A549 (cell line): ENCODE results near the gene DNM3. TPM values are rescaled to one million over a fixed set of nuclear protein-coding genes. Genes with fewer than 3 reads are reported as not detected.

ENCODE experiments used
- ATAC-seq, 2 experiments: fragments of 200-7000 bp in 1 of 2; fragments of >200 bp in 1 of 2; cut with Nextera tagmentation in 1 of 2; cut with Tn5 transposase in 1 of 2; 3 replicates each; pipeline versions ENCODE4 v1.8.0 to v1.9.1; 2018 to 2020; ENCODE audit warnings: mild to moderate bottlenecking in 1 of 2, moderate library complexity in 1 of 2
- CTCF ChIA-PET: fragments of 300-600 bp; sonication (Branson Sonifier 250); formaldehyde crosslinking; extraction: SDS; loops from one replicate; lab custom pipeline; 2021; ENCODE audit warnings: antibody characterized with exemption, inconsistent platforms; lab: Yijun Ruan, JAX
- POLR2A ChIA-PET: fragments of 350-600 bp; formaldehyde crosslinking; extraction: SDS; loops from one replicate; lab custom pipeline; 2021; ENCODE audit warnings: antibody characterized with exemption, inconsistent platforms; lab: Yijun Ruan, JAX
- DNase-seq, 2 experiments: peaks; one replicate each; pipeline versions ENCODE4 v3.0.0 to v3.0.0-alpha.2; 2011 to 2016; ENCODE audit warnings: low read depth in 1 of 2, low spot score in 1 of 2
- FAIRE-seq: peaks from 2 replicates; lab custom pipeline; 2011; peaks lifted over from hg19 to GRCh38; lab: Jason Lieb, UNC
- H3K27ac ChIP-seq, 2 experiments: fragments of >200 bp; sonication (Bioruptor Twin); formaldehyde crosslinking; 3 replicates each; pipeline ENCODE4 v1.5.1; 2016 to 2017
- H3K4me1 ChIP-seq: fragments of >200 bp; sonication (Bioruptor Twin); formaldehyde crosslinking; 3 replicates; pipeline ENCODE4 v1.6.1; 2016
- H3K4me2 ChIP-seq: fragments of >200 bp; sonication (Bioruptor Twin); formaldehyde crosslinking; 3 replicates; pipeline ENCODE4 v1.6.1; 2016
- H3K4me3 ChIP-seq: fragments of >200 bp; sonication (Bioruptor Twin); formaldehyde crosslinking; 3 replicates; pipeline ENCODE4 v1.5.1; 2016
- H3K9me3 ChIP-seq: fragments of >200 bp; sonication (Bioruptor Twin); formaldehyde crosslinking; 3 replicates; pipeline ENCODE4 v1.6.1; 2016
- BCL3 ChIP-seq: fragments of >200 bp; sonication (Bioruptor Twin); formaldehyde crosslinking; IDR thresholded peaks from 3 replicates; pipeline ENCODE4 v1.6.1; 2016
- CBX2 ChIP-seq: fragments of 200-600 bp; sonication (generic); IDR thresholded peaks from 2 replicates; pipeline ENCODE4 v1.6.1; 2016; ENCODE audit warnings: low read depth, mild to moderate bottlenecking, borderline replicate concordance
- EHF ChIP-seq: fragments of 250-450 bp; sonication (Bioruptor Pico); IDR thresholded peaks from 2 replicates; pipeline ENCODE4 v1.5.0; 2020; ENCODE audit warnings: mild to moderate bottlenecking
- EHMT2 ChIP-seq: fragments of 200-600 bp; sonication (generic); IDR thresholded peaks from 2 replicates; pipeline ENCODE4 v1.6.1; 2016; ENCODE audit warnings: antibody characterized with exemption, low read depth, mild to moderate bottlenecking, moderate library complexity
- ELK1 ChIP-seq: fragments of 150-350 bp; IDR thresholded peaks from 2 replicates; pipeline ENCODE4 v1.6.1; 2014; ENCODE audit warnings: low read depth, mild to moderate bottlenecking, low read length
- ESRRA ChIP-seq: fragments of 150-350 bp; IDR thresholded peaks from 2 replicates; pipeline ENCODE4 v1.6.1; 2014; ENCODE audit warnings: mild to moderate bottlenecking, low read length, borderline replicate concordance
- FOSB ChIP-seq: fragments of 250-450 bp; sonication (Bioruptor Pico); IDR thresholded peaks from 2 replicates; pipeline ENCODE4 v1.5.0; 2020; ENCODE audit warnings: mild to moderate bottlenecking, moderate library complexity
- FOSL2 ChIP-seq, 2 experiments: fragments of 450-650 bp in 1 of 2; fragments of >200 bp in 1 of 2; sonication (Bioruptor Twin) in 1 of 2; formaldehyde crosslinking; IDR thresholded peaks; 2 replicates each; pipeline versions ENCODE4 v1.5.0 to v1.6.1; 2016 to 2020; ENCODE audit warnings: mild to moderate bottlenecking in 1 of 2, moderate library complexity in 1 of 2
- GATA3 ChIP-seq: IDR thresholded peaks from 2 replicates; pipeline ENCODE4 v1.6.1; 2012; ENCODE audit warnings: borderline replicate concordance
- HEYL ChIP-seq: fragments of 250-450 bp; sonication (Bioruptor Pico); IDR thresholded peaks from 2 replicates; pipeline ENCODE4 v1.8.0; 2021; ENCODE audit warnings: mild to moderate bottlenecking, moderate library complexity
- HOXB13 ChIP-seq: fragments of 250-450 bp; sonication (Bioruptor Pico); IDR thresholded peaks from 2 replicates; pipeline ENCODE4 v1.5.0; 2020; ENCODE audit warnings: low read depth, mild to moderate bottlenecking, moderate library complexity
- JUNB ChIP-seq: fragments of >200 bp; sonication (Bioruptor Twin); formaldehyde crosslinking; IDR thresholded peaks from 2 replicates; pipeline ENCODE4 v1.6.1; 2016
- NPAS2 ChIP-seq: fragments of 250-450 bp; sonication (Bioruptor Pico); IDR thresholded peaks from 2 replicates; pipeline ENCODE4 v1.8.0; 2022; ENCODE audit warnings: mild to moderate bottlenecking, moderate library complexity, borderline replicate concordance
- RAD21 ChIP-seq, 2 experiments: fragments of >200 bp in 1 of 2; sonication (Bioruptor Twin) in 1 of 2; formaldehyde crosslinking in 1 of 2; IDR thresholded peaks in 1 of 2; conservative IDR thresholded peaks in 1 of 2; 2 replicates in 1 of 2; 3 replicates in 1 of 2; pipeline ENCODE4 v1.6.1; 2012 to 2018; ENCODE audit warnings: inconsistent platforms in 1 of 2
- RARB ChIP-seq: fragments of 250-450 bp; sonication (Bioruptor Pico); IDR thresholded peaks from 2 replicates; pipeline ENCODE4 v1.8.0; 2021; ENCODE audit warnings: mild to moderate bottlenecking, moderate library complexity
- RCOR1 ChIP-seq: fragments of 150-350 bp; IDR thresholded peaks from 2 replicates; pipeline ENCODE4 v1.6.1; 2014; ENCODE audit warnings: antibody characterized with exemption, low read length, low read depth
- SREBF2 ChIP-seq: fragments of 450-650 bp; IDR thresholded peaks from 2 replicates; pipeline ENCODE4 v1.6.1; 2014; ENCODE audit warnings: mild to moderate bottlenecking, moderate library complexity
- TFCP2L1 ChIP-seq: fragments of 250-450 bp; sonication (Bioruptor Pico); IDR thresholded peaks from 2 replicates; pipeline ENCODE4 v1.5.0; 2021; ENCODE audit warnings: mild to moderate bottlenecking
- USF2 ChIP-seq: fragments of 450-650 bp; IDR thresholded peaks from 2 replicates; pipeline ENCODE4 v1.6.1; 2014; ENCODE audit warnings: antibody characterized with exemption
- ZC3H11A ChIP-seq: fragments of 450-650 bp; IDR thresholded peaks from 2 replicates; pipeline ENCODE4 v1.6.1; 2014; ENCODE audit warnings: antibody characterized with exemption, mild to moderate bottlenecking
- ZNF302 ChIP-seq: fragments of 250-450 bp; sonication (Bioruptor Pico); IDR thresholded peaks from 2 replicates; pipeline ENCODE4 v1.9.0; 2021; ENCODE audit warnings: inconsistent platforms, mild to moderate bottlenecking, moderate library complexity
- WGBS: methylation state at CpG from one replicate; pipeline ENCODE4 v1.1.6; 2017; ENCODE audit errors: missing lambda C conversion rate; 5-methylcytosine and 5-hydroxymethylcytosine counted together
- polyA plus RNA-seq, 4 experiments: library from polyadenylated mRNA; depleted of rRNA in 3 of 4; stranded (reverse); fragments of >200 nt; fragmentation: RNase III in 1 of 4; extraction: RNeasy Plus Mini Kit Qiagen cat#74134 plus additional on column Dnase treatment in 1 of 4; gene quantifications; 2 replicates in 3 of 4; 3 replicates in 1 of 4; pipeline ENCODE4 v1.2.3, GENCODE V29; 2011 to 2017

Gene DNM3
- polyA plus RNA-seq, 2 of the 4 experiments (the other 2 are of a cell fraction), result 0.57 to 1.5 TPM

- POLR2A ChIA-PET, result no interaction called here
- no peak for DNase-seq
- Histone ChIP-seq H3K9me3 (no peaks in the 10 kb centered on the region), H3K27ac (peak overlapping the region in 1 of 2 experiments; percentile 51; a peak in 1 of 6 replicates), H3K4me3 (no peak overlapping the region)
- whole genome bisulfite sequencing, result 78% methylated on average over 4 of the region's 4 CpGs
- TF ChIP-seq ESRRA, result no peak
- TF ChIP-seq RCOR1, result no peak
- no peak for TF ChIP-seq JUNB
- no peak for TF ChIP-seq FOSL2 (IDR thresholded peaks at IDR 0.05)
- TF ChIP-seq FOSL2 (CRISPR knock-in tag; IDR thresholded peaks at IDR 0.05), result no peak
- TF ChIP-seq BCL3, result no peak
- TF ChIP-seq HOXB13 (CRISPR knock-in tag), result no peak
- TF ChIP-seq USF2, result no peak
- no peak for TF ChIP-seq FOSB (CRISPR knock-in tag)
- no peak for TF ChIP-seq TFCP2L1 (CRISPR knock-in tag)
- no peak for TF ChIP-seq GATA3
- no peak for TF ChIP-seq SREBF2
- TF ChIP-seq ZC3H11A, result no peak
- TF ChIP-seq RARB (CRISPR knock-in tag), result no peak
- TF ChIP-seq HEYL, result no peak
- TF ChIP-seq EHF (CRISPR knock-in tag), result no peak
- no peak for TF ChIP-seq RAD21 (conservative IDR thresholded peaks at IDR 0.05 in 1 of 2, IDR thresholded peaks at IDR 0.05 in 1 of 2)
- TF ChIP-seq EHMT2, result no peak
- TF ChIP-seq, all 56 proteins: peak for 0
- no peak for FAIRE-seq
- no peak for ATAC-seq
- peak overlapping the region; percentile 24; the same call in 1 of the 3 replicates for H3K4me2 ChIP-seq
- CTCF ChIA-PET, result interaction anchor here (0.7 kb wide), 1 partner anchor 179 kb away, joined by 4 read pairs; no protein-coding TSS in a partner anchor
- peaks cover 22% of the 10 kb centered on the region; the same call in 1 of the 3 replicates for H3K4me1 ChIP-seq
These were observed 322.4 kb downstream of the DNM3 start for GRCh38 chr1:172163498-172164215.

- TF ChIP-seq NPAS2, result no peak
- no peak for TF ChIP-seq USF2
- no peak for TF ChIP-seq ZNF302
- no peak for TF ChIP-seq CBX2
- TF ChIP-seq ELK1, result no peak
- ChIA-PET POLR2A (interaction anchor here (1.0 kb wide), 1 partner anchor 157 kb away, joined by 3 read pairs; no protein-coding TSS in a partner anchor), CTCF (interaction anchor here (1.0 kb wide), 1 partner anchor 10 kb away, joined by 3 read pairs; no protein-coding TSS in a partner anchor)
- WGBS, result 46% methylated on average over 2 of the region's 2 CpGs
- FAIRE-seq, result no peak
- ATAC-seq, result no peak
- H3K4me3 ChIP-seq, result no peak overlapping the region
- H3K27ac ChIP-seq, result no peak overlapping the region
- H3K4me2 ChIP-seq, result no peak overlapping the region
- DNase-seq, result no peak
- peaks cover 23% of the 10 kb centered on the region; the same call in 1 of the 3 replicates for H3K4me1 ChIP-seq
- no peaks in the 10 kb centered on the region for H3K9me3 ChIP-seq
These were observed 324.1 kb downstream of the DNM3 start for GRCh38 chr1:172165403-172165802.
